Karpas-422 (cell line): ENCODE data around the gene NFAT5. TPM values are rescaled to one million over a fixed set of nuclear protein-coding genes. Genes with fewer than 3 reads are reported as not detected.

Source experiments
- DNase-seq: peaks from one replicate; pipeline ENCODE4 v3.0.0-alpha.2; 2015
- H2AFZ ChIP-seq: fragments of 200-600 bp; sonication (generic); 2 replicates; pipeline ENCODE4 v1.6.1; 2014; ENCODE audit warnings: antibody characterized with exemption, low read length, mixed read lengths
- H3K27ac ChIP-seq: fragments of 200-600 bp; sonication (generic); 2 replicates; pipeline ENCODE4 v1.5.1; 2014; ENCODE audit warnings: mild to moderate bottlenecking, low read length, moderate library complexity
- H3K27me3 ChIP-seq: fragments of 200-600 bp; sonication (generic); 2 replicates; pipeline ENCODE4 v1.6.1; 2014; ENCODE audit warnings: low read length, mixed read lengths
- H3K36me3 ChIP-seq: fragments of 200-600 bp; sonication (generic); 2 replicates; pipeline ENCODE4 v1.6.1; 2014; ENCODE audit warnings: low read length, mixed read lengths; ENCODE audit not compliant: insufficient read depth
- H3K4me1 ChIP-seq: fragments of 200-600 bp; sonication (generic); 2 replicates; pipeline ENCODE4 v1.6.1; 2014; ENCODE audit warnings: mild to moderate bottlenecking, low read length, mixed read lengths
- H3K4me2 ChIP-seq: fragments of 200-600 bp; sonication (generic); 2 replicates; pipeline ENCODE4 v1.6.1; 2014; ENCODE audit warnings: low read length, low read depth, mild to moderate bottlenecking; ENCODE audit not compliant: poor library complexity, severe bottlenecking
- H3K4me3 ChIP-seq: fragments of 200-600 bp; sonication (generic); 2 replicates; pipeline ENCODE4 v1.5.1; 2014; ENCODE audit warnings: mild to moderate bottlenecking, antibody characterized with exemption, low read length, mixed read lengths
- H3K79me2 ChIP-seq: fragments of 200-600 bp; sonication (generic); 2 replicates; pipeline ENCODE4 v1.6.1; 2014; ENCODE audit warnings: mild to moderate bottlenecking, low read length, mixed read lengths
- H3K9ac ChIP-seq: fragments of 200-600 bp; sonication (generic); 2 replicates; pipeline ENCODE4 v1.6.0; 2014; ENCODE audit warnings: low read length
- H3K9me2 ChIP-seq: fragments of 200-600 bp; sonication (generic), shearing (Covaris generic); replicated peaks from 2 replicates; pipeline ENCODE4 v1.6.0; 2014; ENCODE audit warnings: mild to moderate bottlenecking, low read length, moderate library complexity; ENCODE audit not compliant: insufficient read depth
- H3K9me3 ChIP-seq: fragments of 300-700, 200-600 bp; sonication (generic); 2 replicates; pipeline ENCODE4 v1.6.1; 2014; ENCODE audit warnings: low read length, mixed read lengths
- H4K20me1 ChIP-seq: fragments of 200-600 bp; sonication (generic); 2 replicates; pipeline ENCODE4 v1.6.1; 2014; ENCODE audit warnings: mild to moderate bottlenecking, antibody characterized with exemption, low read length, low read depth; ENCODE audit not compliant: insufficient read depth
- total RNA-seq: library from RNA; depleted of rRNA; stranded (reverse); fragments of >200 nt; shearing (Covaris generic); gene quantifications from 2 replicates; pipeline ENCODE4 v1.2.3, GENCODE V29; 2014; ENCODE audit warnings: low replicate concordance

NFAT5 gene
- total RNA-seq, 1 experiment from 2014 or later, result 41.6 TPM

- no peaks in the 10 kb centered on the region for H3K9me3 ChIP-seq
- H3K27me3 ChIP-seq, result no peaks in the 10 kb centered on the region
- H3K4me3 ChIP-seq, result no peak overlapping the region
- H3K9me2 ChIP-seq, result no peaks in the 10 kb centered on the region
- H3K4me2 ChIP-seq, result no peak overlapping the region
- H3K36me3 ChIP-seq, result peaks cover 56% of the 10 kb centered on the region
- H3K27ac ChIP-seq, result no peak overlapping the region
- no peak for DNase-seq
- H3K79me2 ChIP-seq, result peaks cover 22% of the 10 kb centered on the region
- 0 out of 2 replicates have a peak, but pooled peaks cover 5% of the 10 kb centered on the region for H4K20me1 ChIP-seq
- no peaks in the 10 kb centered on the region for H3K4me1 ChIP-seq
- H3K9ac ChIP-seq, result no peak overlapping the region
- no peak overlapping the region for H2AFZ ChIP-seq
These were observed 175.8 kb downstream of the NFAT5 start for GRCh38 chr16:69741519-69741918.

GRCh38 chr16:69741951-69742904 lies 176.5 kb downstream of the NFAT5 start:
- Histone ChIP-seq H4K20me1 (0 out of 2 replicates have a peak, but pooled peaks cover 5% of the 10 kb centered on the region), H3K4me2 (no peak overlapping the region), H3K4me1 (no peaks in the 10 kb centered on the region), H3K79me2 (peaks cover 24% of the 10 kb centered on the region), H3K9ac (no peak overlapping the region), H3K4me3 (no peak overlapping the region), H3K36me3 (peaks cover 57% of the 10 kb centered on the region), H3K27me3 (no peaks in the 10 kb centered on the region), H3K27ac (no peak overlapping the region), H3K9me2 (no peaks in the 10 kb centered on the region), H3K9me3 (no peaks in the 10 kb centered on the region), H2AFZ (no peak overlapping the region)
- no peak for DNase-seq

- Histone ChIP-seq H3K4me1 (no peaks in the 10 kb centered on the region), H3K79me2 (peaks cover 43% of the 10 kb centered on the region), H3K9ac (no peak overlapping the region), H2AFZ (no peak overlapping the region), H3K4me2 (no peak overlapping the region), H4K20me1 (peaks cover 5% of the 10 kb centered on the region; the same call in 1 of the 2 replicates), H3K27me3 (no peaks in the 10 kb centered on the region), H3K4me3 (no peak overlapping the region), H3K9me2 (no peaks in the 10 kb centered on the region), H3K9me3 (no peaks in the 10 kb centered on the region), H3K36me3 (peaks cover 74% of the 10 kb centered on the region), H3K27ac (no peak overlapping the region)
- no peak for DNase-seq
These were observed 178.8 kb downstream of the NFAT5 start for GRCh38 chr16:69744363-69745231.

- Histone ChIP-seq H3K79me2 (peaks cover 44% of the 10 kb centered on the region), H2AFZ (no peak overlapping the region), H3K4me3 (no peak overlapping the region), H3K27ac (no peak overlapping the region), H3K4me1 (no peaks in the 10 kb centered on the region), H3K9me2 (no peaks in the 10 kb centered on the region), H3K4me2 (no peak overlapping the region), H4K20me1 (peaks cover 5% of the 10 kb centered on the region; the same call in 1 of the 2 replicates), H3K27me3 (no peaks in the 10 kb centered on the region), H3K9ac (no peak overlapping the region), H3K36me3 (peaks cover 76% of the 10 kb centered on the region), H3K9me3 (no peaks in the 10 kb centered on the region)
- no peak for DNase-seq
These were observed 179.5 kb downstream of the NFAT5 start for GRCh38 chr16:69745232-69745612.

GRCh38 chr16:69745959-69746358 lies 180.2 kb downstream of the NFAT5 start:
- H3K9me3 ChIP-seq, result no peaks in the 10 kb centered on the region
- peaks cover 79% of the 10 kb centered on the region for H3K36me3 ChIP-seq
- H2AFZ ChIP-seq, result no peak overlapping the region
- H3K27ac ChIP-seq, result no peak overlapping the region
- no peaks in the 10 kb centered on the region for H3K27me3 ChIP-seq
- peaks cover 52% of the 10 kb centered on the region for H3K79me2 ChIP-seq
- no peak for DNase-seq
- no peak overlapping the region for H3K9ac ChIP-seq
- no peaks in the 10 kb centered on the region for H3K9me2 ChIP-seq
- no peak overlapping the region for H3K4me2 ChIP-seq
- no peaks in the 10 kb centered on the region for H3K4me1 ChIP-seq
- peaks cover 5% of the 10 kb centered on the region; the same call in 1 of the 2 replicates for H4K20me1 ChIP-seq
- no peak overlapping the region for H3K4me3 ChIP-seq

GRCh38 chr16:69747115-69747514 lies 181.3 kb downstream of the NFAT5 start:
- no peak for DNase-seq
- peaks cover 63% of the 10 kb centered on the region for H3K79me2 ChIP-seq
- H2AFZ ChIP-seq, result no peak overlapping the region
- peaks cover 77% of the 10 kb centered on the region for H3K36me3 ChIP-seq
- no peaks in the 10 kb centered on the region for H3K4me1 ChIP-seq
- no peak overlapping the region for H3K27ac ChIP-seq
- no peak overlapping the region for H3K9ac ChIP-seq
- H4K20me1 ChIP-seq, result peaks cover 5% of the 10 kb centered on the region; the same call in 1 of the 2 replicates
- no peaks in the 10 kb centered on the region for H3K9me3 ChIP-seq
- H3K4me3 ChIP-seq, result no peak overlapping the region
- H3K4me2 ChIP-seq, result no peak overlapping the region
- no peaks in the 10 kb centered on the region for H3K27me3 ChIP-seq
- H3K9me2 ChIP-seq, result no peaks in the 10 kb centered on the region

GRCh38 chr16:69748694-69749345 lies 183.1 kb downstream of the NFAT5 start:
- Histone ChIP-seq H3K79me2 (peaks cover 70% of the 10 kb centered on the region), H3K9ac (no peak overlapping the region), H3K27ac (no peak overlapping the region), H3K9me3 (no peaks in the 10 kb centered on the region), H3K4me2 (no peak overlapping the region), H3K27me3 (no peaks in the 10 kb centered on the region), H3K9me2 (no peaks in the 10 kb centered on the region), H3K4me3 (no peak overlapping the region), H2AFZ (no peak overlapping the region), H4K20me1 (peaks cover 13% of the 10 kb centered on the region; the same call in 1 of the 2 replicates), H3K36me3 (peaks cover 73% of the 10 kb centered on the region), H3K4me1 (peaks cover 8% of the 10 kb centered on the region)
- no peak for DNase-seq
